ENCODE data around the gene TWNK.

Gene TWNK

DNA sequence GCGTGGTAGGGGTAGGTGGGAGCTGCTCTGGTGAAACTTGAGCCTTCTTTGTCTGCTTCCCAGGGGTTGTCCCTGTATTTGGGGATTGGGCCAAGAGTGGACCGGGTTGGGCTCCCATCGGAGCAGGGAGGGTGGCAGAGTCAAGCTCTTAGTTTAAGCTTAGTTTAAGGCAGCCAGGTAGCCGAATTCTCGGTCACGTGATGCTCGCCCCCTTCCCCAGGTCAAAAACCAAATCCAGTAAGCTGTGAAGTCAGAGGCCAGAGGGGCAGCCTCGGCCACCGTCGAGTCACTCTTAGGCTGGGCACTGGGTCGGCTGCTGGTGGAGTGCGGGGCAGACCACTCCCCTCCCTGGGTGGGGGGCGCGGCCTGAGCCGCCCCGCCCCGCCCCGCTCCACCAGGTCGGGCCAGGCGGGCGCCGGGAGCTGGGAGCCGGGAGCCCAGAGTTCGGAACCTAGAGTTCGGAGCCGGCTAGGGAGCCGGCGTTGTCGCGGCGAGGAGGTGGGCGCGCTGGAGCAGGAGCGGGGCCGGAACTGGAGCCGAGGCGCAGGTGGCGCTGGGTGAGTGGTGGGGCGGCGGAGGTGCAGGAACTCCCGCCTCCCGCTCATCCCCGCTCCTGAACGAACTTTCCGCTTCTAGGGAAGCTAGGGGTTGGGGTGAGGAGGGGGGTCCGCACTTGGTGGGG, 9.5 kb downstream of the TWNK start:
- DNase-seq (ENCODE audit: low read depth), result no peak

DNA sequence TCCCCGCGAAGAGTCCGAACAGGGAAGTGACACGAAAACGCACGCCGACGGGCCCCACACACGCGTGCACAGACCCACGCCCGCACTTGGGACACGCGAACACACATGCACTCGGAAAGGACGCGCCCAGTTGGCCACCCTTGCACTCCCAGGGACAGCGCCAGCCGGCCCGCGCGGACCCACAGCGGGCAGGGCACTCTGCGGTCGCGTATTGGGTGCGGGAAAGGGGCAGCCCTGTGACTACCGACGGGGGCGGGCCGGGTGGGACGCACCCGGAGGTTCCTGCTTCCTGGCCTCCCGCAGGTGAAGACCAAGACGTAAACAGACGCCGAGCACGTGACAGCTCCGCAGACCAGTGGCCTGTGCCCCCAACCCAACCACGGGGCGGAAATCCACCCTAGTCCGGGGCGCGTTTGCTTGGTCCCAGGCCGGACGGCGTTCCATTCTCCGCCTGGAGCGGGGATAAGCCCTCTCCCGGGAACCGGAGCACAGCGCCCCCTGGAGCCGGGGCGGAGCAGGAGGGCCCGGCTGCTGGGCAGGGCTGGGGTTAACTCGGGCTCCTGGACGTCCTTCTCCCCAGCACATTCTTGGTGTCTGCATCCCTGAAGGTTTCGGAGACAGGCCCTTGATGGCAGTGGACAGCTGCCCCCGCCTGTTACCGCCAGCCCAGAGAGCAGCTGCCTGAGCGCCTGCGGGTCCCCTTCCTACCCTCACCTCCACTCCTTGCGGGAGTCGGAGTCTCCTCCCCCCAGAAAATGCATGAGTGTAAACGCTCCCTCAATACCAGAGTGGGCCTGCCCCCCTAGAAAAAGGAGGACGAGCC, 10.2 kb downstream of the TWNK start:
- peak; percentile 52 for DNase-seq (ENCODE audit: low read depth)

DNA sequence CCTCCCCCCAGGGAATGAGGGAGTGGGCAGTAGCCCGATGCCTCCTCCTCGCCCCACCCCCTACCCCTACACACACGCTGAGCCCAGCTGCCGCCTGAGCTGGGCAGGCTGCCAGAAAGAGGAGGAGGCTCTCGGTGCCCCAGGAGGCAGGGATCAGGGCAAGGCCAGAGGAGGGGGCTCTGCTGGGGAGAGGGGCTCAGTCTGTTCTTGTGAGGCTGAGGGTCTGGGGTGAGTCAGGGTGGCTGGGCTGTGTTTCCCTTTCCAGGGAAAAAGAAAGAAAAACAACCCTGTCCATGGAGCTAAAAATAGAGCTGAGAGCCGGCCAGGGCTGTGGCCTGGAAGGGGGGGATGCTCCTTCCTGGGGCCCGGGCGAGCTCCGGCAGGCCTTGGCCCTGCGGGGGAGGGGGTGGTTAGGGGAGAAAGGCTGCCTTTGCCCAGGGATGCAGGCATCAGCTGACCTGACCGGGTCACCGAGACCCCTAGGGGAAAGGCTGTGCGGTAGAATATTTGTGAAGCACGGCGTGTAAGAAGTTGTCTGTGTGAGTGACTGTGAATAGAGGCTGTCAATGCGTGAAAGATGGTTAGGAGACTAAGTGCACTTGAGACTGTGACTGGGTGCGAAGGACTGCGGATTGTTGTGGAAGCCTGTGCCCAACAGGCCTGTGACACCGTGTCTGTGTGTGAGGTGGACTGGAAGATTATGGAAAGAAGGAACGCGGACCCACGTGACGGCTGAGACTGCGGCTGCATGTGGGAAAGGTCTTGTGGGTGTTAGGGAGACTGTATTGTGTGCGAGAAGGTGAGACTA, 11.0 kb downstream of the TWNK start:
- peak; percentile 84 for DNase-seq (ENCODE audit: low read depth)

DNA sequence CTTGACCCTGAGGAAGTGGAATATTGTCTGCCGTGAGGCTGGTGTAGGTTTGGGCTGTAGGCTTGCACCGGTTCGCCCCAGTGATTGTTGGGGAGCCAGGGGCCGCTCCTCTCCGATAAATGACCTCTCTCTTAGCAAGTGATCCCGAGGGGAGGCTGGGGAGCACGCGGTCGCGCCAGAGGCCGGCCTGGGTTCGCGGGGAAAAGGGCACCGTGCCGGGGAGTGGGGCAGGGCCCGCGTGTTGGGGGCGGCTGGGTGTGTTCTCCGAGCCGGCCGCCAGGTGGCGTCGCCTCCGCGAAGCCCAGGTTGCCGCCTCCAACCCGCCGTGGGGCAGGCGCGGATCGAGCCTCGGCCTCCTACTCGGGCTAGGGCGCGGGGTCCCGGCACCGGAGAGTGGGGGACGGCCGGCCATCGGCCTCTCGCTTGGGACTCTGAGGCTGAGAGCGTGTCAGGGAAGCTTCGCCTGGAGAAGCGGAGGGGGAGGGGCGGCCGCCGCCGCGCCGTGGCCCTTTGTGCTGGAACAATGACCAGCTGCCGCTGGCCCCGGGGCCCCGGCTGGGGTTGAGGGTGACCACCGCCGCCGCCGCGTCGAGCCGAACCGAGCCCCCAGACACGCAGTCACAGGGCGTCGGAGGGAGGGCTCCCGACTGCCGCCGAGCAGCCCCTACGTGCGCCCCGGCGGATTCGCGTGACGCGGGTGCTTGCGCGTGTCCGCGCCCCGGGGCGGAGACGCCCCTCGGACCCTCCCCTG, 11.8 kb downstream of the TWNK start:
- peak; percentile 56 for DNase-seq (ENCODE audit: low read depth)

DNA sequence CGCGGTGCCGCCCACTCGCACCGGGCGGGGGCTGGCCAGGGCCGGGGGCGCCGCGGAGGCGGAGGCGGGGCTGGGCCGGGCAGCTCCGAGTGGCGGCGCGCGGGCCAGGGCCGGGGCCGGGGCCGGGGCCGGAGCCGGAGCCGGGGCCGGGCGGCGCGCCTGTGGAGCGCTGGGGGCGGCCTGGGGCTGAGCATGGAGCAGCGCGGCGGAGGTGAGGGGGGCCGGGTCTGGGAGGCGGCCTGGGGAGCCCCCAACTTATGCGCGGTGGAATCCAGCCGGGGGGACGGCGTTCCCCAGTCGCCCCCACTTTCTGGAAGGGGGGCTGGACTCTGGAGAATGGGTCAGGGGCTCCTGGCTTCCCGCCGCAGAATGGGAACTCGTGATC, 12.4 kb downstream of the TWNK start, which contains the start of gene LZTS2:
Gene LZTS2 (plus strand): TSS at position 67 of the 385 bp plus-strand sequence. CDS start 2,731 bp downstream, outside the sequence.
- no peak for DNase-seq (ENCODE audit: low read depth)

DNA sequence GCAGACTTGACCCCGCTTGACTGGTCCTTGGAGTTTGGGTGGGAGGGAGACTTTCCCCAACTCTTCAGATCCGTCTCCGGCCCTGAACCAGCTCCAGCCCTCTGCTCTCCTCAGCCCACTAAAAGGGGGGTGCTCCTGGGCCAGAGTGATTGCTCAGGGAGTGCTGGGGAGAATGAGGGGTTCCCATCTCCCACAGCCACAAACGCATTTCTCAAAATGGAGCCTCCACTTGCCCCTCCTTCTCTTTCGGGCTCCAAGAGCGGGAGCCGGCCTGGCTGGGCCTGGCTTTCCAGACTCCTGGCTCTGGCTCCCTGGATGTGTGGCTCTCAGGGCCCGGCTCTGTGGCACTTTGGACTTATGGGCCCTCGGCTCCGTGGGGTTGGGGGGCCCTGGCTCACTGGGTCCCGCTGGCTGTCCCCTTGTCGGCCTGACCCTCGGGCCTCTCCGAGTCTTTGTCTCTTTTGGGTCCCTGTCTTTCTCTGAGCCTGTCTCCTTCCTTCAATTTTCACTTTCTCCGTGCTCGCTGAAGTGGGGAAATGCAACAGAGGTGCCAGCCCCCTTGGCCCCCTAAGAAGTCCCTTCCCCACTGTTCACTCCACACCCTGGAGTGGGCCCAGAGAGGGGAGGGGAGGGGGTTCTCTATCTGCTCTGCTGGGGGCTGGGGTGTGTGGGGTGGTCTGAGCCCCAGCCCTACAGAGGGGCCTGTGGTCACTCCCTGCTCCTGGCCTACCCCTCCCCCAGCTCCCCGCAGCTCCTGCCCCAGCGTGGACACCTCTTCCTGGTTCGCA, 13.0 kb downstream of the TWNK start:
- DNase-seq (ENCODE audit: low read depth), result no peak

DNA sequence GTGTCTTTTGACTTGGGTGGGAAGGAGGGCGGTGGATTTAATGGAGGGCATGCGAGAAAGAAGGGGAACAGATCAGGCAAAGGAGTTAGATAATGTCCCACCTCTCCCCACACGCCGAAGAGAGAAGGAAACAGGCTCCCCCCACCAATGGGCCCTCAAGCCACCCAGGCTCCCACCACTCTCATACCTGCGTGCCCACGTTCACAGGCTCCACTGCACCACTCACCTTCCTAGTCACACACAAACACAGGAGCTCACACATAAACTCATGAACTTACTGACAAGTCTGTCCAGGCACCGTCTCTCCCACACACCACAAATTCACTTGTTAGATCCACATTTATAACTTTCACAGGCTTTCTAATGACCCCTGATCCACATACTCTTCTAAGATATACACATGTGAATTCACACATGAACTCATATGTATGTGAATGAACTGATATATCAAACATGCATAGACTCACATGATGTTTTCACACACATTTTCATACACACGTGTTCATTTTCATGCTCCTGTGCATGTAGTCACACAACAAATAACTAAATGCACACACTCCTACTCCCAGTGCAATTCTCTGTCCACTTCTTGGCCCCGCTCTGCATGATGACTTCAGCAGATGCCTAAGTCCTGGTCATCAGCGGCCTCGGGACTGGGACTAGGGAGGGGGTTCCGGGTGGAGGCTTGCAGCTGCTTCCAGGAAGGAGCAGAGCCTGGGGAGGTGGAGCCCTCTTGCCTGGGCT, 13.7 kb downstream of the TWNK start:
- peak; percentile 95 for DNase-seq (ENCODE audit: low read depth)

DNA sequence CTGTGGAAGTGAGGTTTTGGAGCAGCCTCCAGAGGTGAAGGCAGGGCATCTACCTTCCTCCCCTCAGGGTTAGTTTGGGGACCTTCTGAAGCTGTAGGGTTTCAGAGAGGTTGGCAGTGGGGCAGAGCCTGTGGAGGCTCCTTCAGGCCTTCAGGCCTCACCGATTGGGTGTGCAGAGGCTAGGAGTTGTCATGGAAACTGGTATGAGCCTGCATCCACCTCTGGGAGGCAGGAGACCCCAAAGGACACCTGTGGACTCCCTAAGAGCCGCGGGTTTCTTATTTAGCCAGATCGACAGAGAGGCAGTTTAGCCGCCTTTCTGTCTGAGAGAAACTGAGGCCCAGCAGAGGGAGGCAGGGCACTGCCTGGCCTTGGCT, 14.3 kb downstream of the TWNK start:
- DNase-seq (ENCODE audit: low read depth), result no peak

DNA sequence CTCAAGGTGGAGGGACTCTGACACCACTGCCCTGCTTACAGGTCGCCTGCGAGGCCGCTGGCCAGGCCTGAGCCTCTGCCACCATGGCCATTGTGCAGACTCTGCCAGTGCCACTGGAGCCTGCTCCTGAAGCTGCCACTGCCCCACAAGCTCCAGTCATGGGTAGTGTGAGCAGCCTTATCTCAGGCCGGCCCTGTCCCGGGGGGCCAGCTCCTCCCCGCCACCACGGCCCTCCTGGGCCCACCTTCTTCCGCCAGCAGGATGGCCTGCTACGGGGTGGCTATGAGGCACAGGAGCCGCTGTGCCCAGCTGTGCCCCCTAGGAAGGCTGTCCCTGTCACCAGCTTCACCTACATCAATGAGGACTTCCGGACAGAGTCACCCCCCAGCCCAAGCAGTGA, 15.1 kb downstream of the TWNK start:
- DNase-seq (ENCODE audit: low read depth), result no peak

DNA sequence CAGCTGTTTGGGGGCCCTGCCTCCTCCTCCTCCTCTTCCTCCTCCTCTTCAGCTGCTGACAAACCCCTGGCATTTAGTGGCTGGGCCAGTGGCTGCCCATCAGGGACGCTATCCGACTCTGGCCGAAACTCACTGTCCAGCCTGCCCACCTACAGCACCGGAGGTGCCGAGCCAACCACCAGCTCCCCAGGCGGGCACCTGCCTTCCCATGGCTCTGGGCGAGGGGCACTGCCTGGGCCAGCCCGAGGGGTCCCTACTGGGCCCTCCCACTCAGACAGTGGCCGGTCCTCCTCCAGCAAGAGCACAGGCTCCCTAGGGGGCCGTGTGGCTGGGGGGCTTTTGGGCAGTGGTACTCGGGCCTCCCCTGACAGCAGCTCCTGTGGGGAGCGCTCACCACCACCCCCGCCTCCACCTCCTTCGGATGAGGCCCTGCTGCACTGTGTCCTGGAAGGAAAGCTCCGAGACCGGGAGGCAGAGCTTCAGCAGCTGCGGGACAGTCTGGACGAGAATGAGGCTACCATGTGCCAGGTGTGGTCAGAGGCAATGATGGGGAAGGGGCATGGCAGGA, 16.4 kb downstream of the TWNK start:
- no peak for DNase-seq (ENCODE audit: low read depth)

DNA sequence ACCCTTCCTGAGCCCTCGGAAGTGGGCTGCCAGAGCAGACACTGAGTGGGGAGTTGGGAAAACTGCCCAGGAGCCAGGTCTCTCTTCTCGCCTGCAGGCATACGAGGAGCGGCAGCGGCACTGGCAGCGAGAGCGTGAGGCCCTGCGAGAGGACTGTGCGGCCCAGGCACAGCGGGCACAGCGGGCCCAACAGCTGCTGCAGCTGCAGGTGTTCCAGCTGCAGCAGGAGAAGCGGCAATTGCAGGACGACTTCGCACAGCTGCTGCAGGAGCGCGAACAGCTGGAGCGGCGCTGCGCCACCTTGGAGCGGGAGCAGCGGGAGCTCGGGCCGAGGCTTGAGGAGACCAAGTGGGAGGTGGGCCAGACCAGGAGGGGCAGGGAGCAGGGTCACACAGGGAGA, 18.0 kb downstream of the TWNK start:
- no peak for DNase-seq (ENCODE audit: low read depth)

DNA sequence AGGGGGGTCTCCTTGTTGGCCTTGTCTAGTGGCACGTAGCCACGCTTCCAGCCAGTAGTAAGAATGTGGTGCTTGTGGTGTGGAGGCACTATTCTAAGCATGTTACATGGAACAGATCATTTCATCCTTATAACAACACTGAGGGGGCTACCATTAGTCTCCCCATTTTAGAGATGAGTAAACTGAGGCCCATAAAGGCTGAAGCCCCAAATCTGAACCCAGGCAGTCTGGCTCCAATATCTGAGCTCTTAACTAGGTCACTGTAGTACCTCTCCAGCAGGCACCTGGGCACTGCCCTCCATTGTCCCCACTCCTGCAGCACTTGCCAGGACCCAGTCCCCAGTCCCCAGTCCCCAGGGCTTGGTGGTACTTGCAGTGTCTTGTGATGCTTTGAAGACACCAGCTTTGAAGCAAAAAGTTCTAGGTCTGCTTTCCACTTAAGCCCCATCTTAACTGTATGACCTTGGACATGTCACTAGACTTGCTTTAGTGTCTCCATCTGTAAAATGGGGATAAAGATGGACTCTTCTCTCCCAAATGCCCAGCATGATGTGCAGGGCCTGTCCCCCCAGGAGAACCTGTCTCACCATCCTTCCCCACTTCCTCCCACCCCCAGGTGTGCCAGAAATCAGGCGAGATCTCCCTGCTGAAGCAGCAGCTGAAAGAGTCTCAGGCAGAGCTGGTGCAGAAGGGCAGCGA, 18.7 kb downstream of the TWNK start:
- no peak for DNase-seq (ENCODE audit: low read depth)

DNA sequence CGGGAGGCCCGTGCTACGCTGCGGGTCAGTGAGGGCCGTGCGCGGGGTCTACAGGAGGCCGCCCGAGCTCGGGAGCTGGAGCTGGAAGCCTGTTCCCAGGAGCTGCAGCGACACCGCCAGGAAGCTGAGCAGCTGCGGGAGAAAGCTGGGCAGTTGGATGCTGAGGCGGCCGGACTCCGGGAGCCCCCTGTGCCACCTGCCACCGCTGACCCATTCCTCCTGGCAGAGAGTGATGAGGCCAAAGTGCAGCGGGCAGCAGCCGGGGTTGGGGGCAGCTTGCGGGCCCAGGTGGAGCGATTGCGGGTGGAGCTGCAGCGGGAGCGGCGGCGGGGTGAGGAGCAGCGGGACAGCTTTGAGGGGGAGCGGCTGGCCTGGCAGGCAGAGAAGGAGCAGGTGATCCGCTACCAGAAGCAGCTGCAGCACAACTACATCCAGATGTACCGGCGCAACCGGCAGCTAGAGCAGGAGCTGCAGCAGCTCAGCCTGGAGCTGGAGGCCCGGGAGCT, 19.3 kb downstream of the TWNK start:
- DNase-seq (ENCODE audit: low read depth), result no peak

DNA sequence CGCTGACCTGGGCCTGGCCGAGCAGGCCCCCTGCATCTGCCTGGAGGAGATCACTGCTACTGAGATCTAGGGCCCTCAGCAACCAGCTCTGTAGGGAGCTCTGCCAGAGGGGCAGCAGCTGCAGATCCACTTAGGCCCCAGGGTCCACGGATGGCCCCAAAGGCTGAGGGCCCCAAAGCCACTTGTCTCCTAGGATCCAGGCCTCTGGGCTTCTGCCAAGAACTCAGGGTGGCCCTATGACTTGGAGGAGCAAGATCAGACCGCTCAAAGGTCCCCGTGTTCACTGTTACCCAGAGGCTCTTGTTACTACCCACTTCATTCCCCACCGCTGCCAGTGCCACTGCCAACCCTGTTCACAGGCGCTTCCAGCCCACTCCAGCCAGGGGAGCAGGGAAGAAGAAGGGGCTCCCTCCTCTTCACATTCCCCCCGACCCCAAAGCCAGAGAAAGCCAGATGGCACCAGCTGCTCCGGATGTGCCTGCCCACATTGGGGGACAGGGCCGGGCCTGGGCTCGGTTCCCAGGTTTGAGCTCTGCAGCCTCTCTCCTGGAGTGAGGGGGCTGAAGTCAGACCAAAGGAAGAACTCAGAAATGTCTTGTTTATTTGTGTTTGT, 19.9 kb downstream of the TWNK start:
- no peak for DNase-seq (ENCODE audit: low read depth)

DNA sequence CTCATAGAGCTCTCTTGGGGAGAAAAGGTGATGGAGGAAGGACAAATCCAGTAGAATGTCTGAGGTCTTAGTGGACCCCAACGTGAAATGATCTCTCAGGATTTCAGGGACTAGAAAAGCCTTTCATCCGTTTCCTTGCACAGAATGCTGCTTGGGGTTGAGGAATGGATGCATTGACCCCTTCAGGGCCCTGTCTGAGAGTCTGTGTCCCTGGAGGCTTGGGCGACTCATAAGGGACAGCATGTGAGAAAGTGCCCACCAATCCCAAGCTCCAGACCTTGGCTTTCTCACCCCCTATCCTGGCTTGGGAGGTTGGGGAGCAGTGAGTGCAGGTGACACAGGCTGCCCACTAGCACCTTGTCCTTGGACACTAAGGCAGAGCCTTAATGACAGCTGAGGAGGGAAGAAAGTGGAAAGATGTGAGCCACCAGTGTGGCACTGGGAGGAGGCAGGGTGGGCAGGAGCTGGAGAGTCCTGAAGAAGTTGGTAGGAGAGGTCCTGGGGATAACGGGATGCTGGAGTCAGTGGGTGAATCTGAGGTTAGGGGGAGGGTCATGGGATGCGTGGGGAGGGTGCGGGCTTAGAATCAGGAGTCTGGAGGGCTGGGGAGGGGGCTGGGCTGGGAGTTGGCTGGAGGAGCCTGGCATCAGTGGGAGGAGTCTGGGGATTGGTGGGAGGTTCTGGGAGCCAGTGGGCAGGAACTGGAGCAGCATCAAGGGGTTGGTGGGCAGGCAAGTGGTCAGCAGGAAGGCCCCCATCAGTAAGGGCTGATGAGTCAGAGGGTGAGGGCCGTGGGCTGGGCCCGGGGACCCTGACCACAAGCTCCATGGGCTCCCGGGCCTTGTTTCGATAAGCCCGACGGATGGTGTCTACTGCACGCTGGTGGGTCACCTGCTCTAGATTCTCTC, 20.8 kb downstream of the TWNK start:
- DNase-seq (ENCODE audit: low read depth), result no peak

DNA sequence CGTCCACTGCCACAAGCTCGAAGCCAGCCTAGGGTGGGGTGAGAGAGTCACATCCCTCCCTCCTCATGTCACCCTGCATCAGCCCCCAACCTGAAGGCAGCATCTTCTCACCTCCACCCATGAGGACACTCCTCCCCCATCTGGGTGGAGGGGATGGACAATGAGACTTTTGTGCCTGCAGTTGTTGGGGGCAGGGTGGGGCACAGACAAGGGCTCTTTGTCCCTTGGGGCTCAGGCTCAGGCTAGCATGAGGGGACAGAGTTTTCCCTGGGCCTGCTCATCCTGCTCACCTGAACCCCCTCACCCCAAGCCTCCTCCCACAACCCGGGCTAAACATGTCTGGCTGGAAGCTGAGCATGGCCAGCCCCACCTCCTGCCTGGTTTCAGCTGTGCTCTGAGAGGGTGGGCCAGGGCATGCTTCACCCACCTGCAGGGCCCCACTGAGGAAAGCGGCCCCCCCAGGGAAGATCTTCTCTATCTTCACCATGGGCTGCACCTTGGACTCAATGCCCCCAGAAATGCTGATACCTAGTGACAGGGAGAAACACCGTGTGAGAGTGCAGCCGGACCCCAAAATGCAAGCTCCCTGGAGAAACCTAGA, 21.6 kb downstream of the TWNK start:
- no peak for DNase-seq (ENCODE audit: low read depth)

DNA sequence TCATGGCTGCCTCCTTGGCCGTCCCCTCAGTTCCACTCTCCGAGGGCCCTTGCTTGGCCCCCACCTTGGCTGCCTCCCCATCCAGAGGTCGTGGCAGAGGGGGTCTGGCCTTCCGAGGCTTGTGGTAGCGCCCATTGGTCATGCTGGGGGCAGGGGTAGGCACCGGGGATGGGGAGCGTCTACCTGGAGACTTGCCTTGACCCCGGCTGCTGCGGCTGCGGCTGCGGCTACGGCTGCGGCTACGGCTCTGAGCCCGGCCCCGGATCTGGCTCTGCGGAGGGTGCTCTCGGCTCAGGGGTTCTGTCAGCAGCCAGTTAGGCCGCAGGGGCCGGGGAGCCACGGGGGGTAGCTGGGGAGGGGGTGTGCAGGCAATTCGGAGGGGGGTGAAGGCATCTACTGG, 23.0 kb downstream of the TWNK start:
- DNase-seq (ENCODE audit: low read depth), result no peak
